B cell (primary cell): ENCODE measurements around the gene KYNU.

Experiments used
- EZH2 ChIP-seq: IDR thresholded peaks from 2 replicates; pipeline ENCODE4 v1.6.1; 2012; ENCODE audit warnings: borderline replicate concordance, low read depth, mild to moderate bottlenecking, moderate library complexity, low read length; ENCODE audit not compliant: insufficient read depth, poor library complexity, severe bottlenecking
- TF ChIP-seq, protein P1 (sequence below): fragments of 200-600 bp; IDR thresholded peaks from one replicate; pipeline ENCODE4 v1.8.0; 2022; ENCODE audit warnings: antibody characterized with exemption, mild to moderate bottlenecking

DNA sequence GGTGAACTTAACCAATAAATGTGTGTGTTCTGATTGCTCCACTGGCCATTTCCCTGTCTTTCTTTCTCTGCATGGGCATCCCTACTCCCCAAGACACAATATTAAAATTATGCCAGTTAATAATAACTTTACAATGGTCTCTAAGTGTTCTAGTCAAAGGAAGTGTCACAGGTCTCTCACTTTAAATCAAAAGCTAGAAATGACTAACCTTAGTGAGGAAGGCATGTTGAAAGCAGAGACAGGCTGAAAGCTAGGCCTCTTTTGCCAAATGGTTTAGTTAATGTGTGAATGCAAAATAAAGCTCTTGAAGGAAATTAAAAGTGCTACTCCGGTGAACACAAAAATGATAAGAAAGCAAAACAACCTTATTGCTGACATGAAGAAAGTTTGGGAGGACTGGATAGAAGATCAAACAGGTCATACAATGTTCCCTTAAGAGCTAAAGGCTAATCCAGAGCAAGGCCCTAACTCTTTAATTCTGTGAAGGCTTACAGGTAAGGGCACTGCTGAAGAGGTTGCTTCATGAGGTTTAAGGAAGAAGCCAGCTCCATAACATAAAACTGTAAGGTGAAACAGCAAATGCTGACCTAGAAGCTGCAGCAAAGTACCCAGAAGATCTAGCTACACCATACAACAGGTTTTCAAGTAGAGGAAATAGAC is 207.8 kb downstream of the KYNU start:
- TF ChIP-seq, protein P1, sequence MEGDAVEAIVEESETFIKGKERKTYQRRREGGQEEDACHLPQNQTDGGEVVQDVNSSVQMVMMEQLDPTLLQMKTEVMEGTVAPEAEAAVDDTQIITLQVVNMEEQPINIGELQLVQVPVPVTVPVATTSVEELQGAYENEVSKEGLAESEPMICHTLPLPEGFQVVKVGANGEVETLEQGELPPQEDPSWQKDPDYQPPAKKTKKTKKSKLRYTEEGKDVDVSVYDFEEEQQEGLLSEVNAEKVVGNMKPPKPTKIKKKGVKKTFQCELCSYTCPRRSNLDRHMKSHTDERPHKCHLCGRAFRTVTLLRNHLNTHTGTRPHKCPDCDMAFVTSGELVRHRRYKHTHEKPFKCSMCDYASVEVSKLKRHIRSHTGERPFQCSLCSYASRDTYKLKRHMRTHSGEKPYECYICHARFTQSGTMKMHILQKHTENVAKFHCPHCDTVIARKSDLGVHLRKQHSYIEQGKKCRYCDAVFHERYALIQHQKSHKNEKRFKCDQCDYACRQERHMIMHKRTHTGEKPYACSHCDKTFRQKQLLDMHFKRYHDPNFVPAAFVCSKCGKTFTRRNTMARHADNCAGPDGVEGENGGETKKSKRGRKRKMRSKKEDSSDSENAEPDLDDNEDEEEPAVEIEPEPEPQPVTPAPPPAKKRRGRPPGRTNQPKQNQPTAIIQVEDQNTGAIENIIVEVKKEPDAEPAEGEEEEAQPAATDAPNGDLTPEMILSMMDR, result no peak
- TF ChIP-seq EZH2, result no peak
